Gastrocnemius medialis (tissue), 4 donors: ENCODE data around the gene KCTD16.

Experiments
- POLR2A ChIP-seq, 2 donors: fragments of 450-650 bp; IDR thresholded peaks; one replicate each; pipeline ENCODE4 v1.6.1; 2017; ENCODE audit warnings: antibody characterized with exemption in 2 of 2, mild to moderate bottlenecking in 2 of 2, moderate library complexity in 2 of 2
- TF ChIP-seq, protein P1 (sequence below), 5 experiments: fragments of 450-650 bp in 3 of 5; fragments of 200-600 bp in 2 of 5; sonication (generic) in 2 of 5; IDR thresholded peaks in 4 of 5; conservative IDR thresholded peaks in 1 of 5; 1 replicate in 4 of 5; 2 replicates in 1 of 5; pipeline ENCODE4 v1.5.1; 2016 to 2019; ENCODE audit warnings: antibody characterized with exemption in 5 of 5, mild to moderate bottlenecking in 3 of 5, moderate library complexity in 3 of 5

- TF ChIP-seq POLR2A (IDR thresholded peaks at IDR 0.05) = no peak
- TF ChIP-seq, protein P1, sequence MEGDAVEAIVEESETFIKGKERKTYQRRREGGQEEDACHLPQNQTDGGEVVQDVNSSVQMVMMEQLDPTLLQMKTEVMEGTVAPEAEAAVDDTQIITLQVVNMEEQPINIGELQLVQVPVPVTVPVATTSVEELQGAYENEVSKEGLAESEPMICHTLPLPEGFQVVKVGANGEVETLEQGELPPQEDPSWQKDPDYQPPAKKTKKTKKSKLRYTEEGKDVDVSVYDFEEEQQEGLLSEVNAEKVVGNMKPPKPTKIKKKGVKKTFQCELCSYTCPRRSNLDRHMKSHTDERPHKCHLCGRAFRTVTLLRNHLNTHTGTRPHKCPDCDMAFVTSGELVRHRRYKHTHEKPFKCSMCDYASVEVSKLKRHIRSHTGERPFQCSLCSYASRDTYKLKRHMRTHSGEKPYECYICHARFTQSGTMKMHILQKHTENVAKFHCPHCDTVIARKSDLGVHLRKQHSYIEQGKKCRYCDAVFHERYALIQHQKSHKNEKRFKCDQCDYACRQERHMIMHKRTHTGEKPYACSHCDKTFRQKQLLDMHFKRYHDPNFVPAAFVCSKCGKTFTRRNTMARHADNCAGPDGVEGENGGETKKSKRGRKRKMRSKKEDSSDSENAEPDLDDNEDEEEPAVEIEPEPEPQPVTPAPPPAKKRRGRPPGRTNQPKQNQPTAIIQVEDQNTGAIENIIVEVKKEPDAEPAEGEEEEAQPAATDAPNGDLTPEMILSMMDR (IDR thresholded peaks at IDR 0.05 in 4 of 5, conservative IDR thresholded peaks at IDR 0.05 in 1 of 5) = no peak
Observed at GRCh38 chr5:144406442-144406841, 235.8 kb downstream of the KCTD16 start.
